Activated CD4-positive, alpha-beta T cell treated with anti-CD3 and anti-CD28 coated beads, Interleukin-2, amount 10 ng/mL, durations not matched to agents 24 days and 14 days (primary cell): ENCODE data around the gene GRIK2. TPM values are rescaled to one million over a fixed set of nuclear protein-coding genes. Genes with fewer than 3 reads are reported as not detected.

Experiments used
- DNase-seq: peaks from one replicate; pipeline ENCODE4 v3.0.0; 2022
- H3K27ac Mint-ChIP-seq: one replicate; pipeline ENCODE4 v1.8.0; 2022; ENCODE audit warnings: mild to moderate bottlenecking, mixed read lengths
- H3K27me3 Mint-ChIP-seq: one replicate; pipeline ENCODE4 v1.8.0; 2022; ENCODE audit warnings: mixed read lengths
- H3K36me3 Mint-ChIP-seq: one replicate; pipeline ENCODE4 v1.8.0; 2022; ENCODE audit warnings: low read depth, mild to moderate bottlenecking, mixed read lengths
- H3K4me1 Mint-ChIP-seq: one replicate; pipeline ENCODE4 v1.8.0; 2021; ENCODE audit warnings: mixed read lengths
- H3K4me3 Mint-ChIP-seq: one replicate; pipeline ENCODE4 v1.8.0; 2022; ENCODE audit warnings: mild to moderate bottlenecking, moderate library complexity, mixed read lengths
- H3K9me3 Mint-ChIP-seq: one replicate; pipeline ENCODE4 v1.8.0; 2021; ENCODE audit warnings: mixed read lengths
- intact Hi-C: fragments of 100-400 bp; cut with micrococcal nuclease; formaldehyde crosslinking; loops from one replicate; pipeline ENCODE4 v1.15.1; 2023
- total RNA-seq: library from RNA; stranded (reverse); gene quantifications from 2 replicates; pipeline ENCODE4 v1.2.3, GENCODE V29; 2022

The GRIK2 gene
- total RNA-seq, 1 donor from 2014 or later, result not detected

DNA sequence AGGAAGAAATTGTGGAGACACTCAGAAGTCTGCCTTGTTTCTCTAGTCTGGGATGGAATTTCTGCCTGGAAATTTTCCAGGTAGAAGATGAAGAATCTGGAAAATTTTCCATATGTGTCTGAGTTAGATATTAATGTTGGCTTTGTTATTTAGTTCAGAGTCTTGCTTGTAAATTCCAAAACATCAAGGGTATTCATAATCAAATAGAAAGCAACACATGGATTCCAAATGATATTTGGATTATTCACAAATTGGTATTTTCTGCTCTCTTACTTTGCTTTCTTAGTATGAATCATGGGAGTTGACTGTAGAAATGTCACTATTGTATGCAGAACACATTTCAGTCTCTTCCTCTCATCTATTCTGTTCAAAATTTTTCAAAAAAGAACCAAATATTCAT lies 116.0 kb downstream of the GRIK2 start:
- Mint-ChIP-seq H3K27ac (no peak overlapping the region), H3K9me3 (no peaks in the 10 kb centered on the region), H3K4me3 (no peak overlapping the region), H3K4me1 (no peaks in the 10 kb centered on the region), H3K36me3 (no peaks in the 10 kb centered on the region), H3K27me3 (no peaks in the 10 kb centered on the region)
- DNase-seq, result no peak
- intact Hi-C loops, result no loop called here

DNA sequence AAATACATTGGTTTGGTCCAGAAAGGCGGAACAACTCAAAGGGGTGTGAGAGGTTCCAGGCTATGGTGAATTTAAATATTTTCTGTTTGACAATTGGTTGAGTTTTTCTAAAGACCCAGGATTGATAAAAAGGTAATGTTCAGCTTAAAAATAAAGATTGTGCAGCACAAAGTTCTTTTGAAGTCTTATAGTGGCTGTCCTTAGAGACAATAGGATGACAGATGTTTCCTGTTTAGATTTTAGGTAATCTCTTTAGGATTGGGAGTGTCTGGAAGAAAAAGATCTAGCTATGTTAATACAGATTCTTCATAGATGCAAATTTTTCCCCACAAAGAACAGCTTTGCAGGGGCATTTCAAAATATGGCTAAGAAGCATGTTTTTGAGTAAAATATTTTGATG lies 119.7 kb downstream of the GRIK2 start:
- no peak for DNase-seq
- intact Hi-C loops, result no loop called here
- no peaks in the 10 kb centered on the region for H3K9me3 Mint-ChIP-seq
- H3K27me3 Mint-ChIP-seq, result no peaks in the 10 kb centered on the region
- no peaks in the 10 kb centered on the region for H3K4me1 Mint-ChIP-seq
- no peaks in the 10 kb centered on the region for H3K36me3 Mint-ChIP-seq
- no peak overlapping the region for H3K27ac Mint-ChIP-seq
- H3K4me3 Mint-ChIP-seq, result no peak overlapping the region

DNA sequence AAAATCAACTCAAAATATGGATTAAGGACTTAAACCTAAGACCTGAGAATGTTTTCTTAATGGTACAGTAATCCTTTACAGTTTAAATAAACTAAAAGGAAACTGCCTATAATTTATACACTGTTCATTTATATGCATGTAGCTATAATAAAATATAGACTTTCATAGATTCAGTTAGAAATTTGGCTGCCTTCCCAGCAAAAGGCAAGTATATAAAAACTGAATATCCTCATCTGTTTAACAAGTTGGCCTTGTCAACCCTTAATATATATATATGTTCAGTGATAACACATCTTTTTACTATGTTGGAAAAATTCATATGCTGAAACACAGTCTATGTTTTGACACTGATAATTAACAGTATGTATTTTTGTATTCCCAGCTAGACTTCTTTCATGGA lies 123.1 kb downstream of the GRIK2 start:
- Mint-ChIP-seq H3K36me3 (no peaks in the 10 kb centered on the region), H3K27ac (no peak overlapping the region), H3K4me3 (no peak overlapping the region), H3K9me3 (no peaks in the 10 kb centered on the region), H3K27me3 (no peaks in the 10 kb centered on the region), H3K4me1 (no peaks in the 10 kb centered on the region)
- intact Hi-C loops, result no loop called here
- DNase-seq, result no peak

DNA sequence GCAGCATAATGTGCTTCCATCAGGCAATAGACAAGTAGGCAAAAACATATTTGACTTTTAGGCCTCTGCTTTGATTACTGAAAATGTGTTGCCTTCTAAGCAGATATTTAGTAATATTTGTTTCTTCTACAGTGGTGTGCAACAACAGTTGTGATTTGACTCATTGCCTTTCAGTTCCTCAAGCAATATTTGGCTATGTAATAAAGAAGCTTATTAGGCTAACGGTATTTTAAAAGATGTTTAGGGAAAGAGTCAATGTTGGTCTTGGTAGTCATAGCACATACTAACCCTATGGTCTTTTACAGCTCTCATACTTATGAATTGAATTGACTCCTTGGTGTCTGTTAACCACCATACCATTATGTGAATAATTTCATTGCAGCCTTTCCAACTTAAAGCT lies 124.1 kb downstream of the GRIK2 start:
- Mint-ChIP-seq H3K9me3 (no peaks in the 10 kb centered on the region), H3K4me3 (no peak overlapping the region), H3K4me1 (no peaks in the 10 kb centered on the region), H3K36me3 (no peaks in the 10 kb centered on the region), H3K27me3 (no peaks in the 10 kb centered on the region), H3K27ac (no peak overlapping the region)
- no peak for DNase-seq
- intact Hi-C loops, result no loop called here

DNA sequence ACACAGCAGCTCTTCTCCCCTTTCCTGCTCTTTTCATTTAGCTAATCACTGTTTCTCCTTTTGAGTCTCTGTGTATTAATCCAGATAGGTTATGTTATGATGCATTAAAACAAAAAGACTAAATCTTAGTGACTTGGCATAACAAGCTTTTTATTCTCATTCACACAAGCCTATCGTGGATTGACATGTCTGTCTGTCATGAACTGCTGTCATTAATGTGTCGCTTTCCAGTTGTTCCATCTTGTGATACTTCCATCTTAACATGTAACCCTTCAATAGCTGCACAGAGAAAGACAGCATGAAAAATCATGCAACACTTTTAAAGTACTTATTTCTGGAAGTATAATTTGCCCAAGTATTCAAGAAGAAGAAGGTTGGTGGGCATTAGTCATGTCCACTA lies 128.7 kb downstream of the GRIK2 start:
- intact Hi-C loops, result no loop called here
- Mint-ChIP-seq H3K4me1 (no peaks in the 10 kb centered on the region), H3K4me3 (no peak overlapping the region), H3K27ac (no peak overlapping the region), H3K36me3 (no peaks in the 10 kb centered on the region), H3K27me3 (no peaks in the 10 kb centered on the region), H3K9me3 (no peaks in the 10 kb centered on the region)
- DNase-seq, result no peak

DNA sequence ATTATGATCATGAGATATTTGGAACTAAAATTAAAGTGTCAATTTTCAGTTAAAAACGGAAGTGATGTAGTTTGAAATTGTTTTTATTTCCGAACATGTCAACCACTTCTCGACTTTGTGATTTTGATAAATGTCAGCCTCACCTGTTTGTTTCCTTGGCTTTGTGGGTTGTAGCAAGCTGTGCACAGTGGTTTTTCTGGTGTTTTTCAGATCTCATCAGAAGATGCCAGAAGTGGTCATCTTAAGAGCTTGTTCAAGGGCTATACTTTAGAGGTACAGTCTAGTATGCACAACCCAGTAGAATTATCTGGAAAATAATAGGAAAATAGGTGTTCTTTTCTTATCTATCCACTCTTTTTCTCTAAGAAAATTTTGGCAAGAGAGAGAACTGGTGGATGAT lies 134.0 kb downstream of the GRIK2 start:
- no peaks in the 10 kb centered on the region for H3K36me3 Mint-ChIP-seq
- intact Hi-C loops, result no loop called here
- H3K27me3 Mint-ChIP-seq, result no peaks in the 10 kb centered on the region
- DNase-seq, result no peak
- H3K27ac Mint-ChIP-seq, result no peak overlapping the region
- no peak overlapping the region for H3K4me3 Mint-ChIP-seq
- no peaks in the 10 kb centered on the region for H3K4me1 Mint-ChIP-seq
- H3K9me3 Mint-ChIP-seq, result no peaks in the 10 kb centered on the region

DNA sequence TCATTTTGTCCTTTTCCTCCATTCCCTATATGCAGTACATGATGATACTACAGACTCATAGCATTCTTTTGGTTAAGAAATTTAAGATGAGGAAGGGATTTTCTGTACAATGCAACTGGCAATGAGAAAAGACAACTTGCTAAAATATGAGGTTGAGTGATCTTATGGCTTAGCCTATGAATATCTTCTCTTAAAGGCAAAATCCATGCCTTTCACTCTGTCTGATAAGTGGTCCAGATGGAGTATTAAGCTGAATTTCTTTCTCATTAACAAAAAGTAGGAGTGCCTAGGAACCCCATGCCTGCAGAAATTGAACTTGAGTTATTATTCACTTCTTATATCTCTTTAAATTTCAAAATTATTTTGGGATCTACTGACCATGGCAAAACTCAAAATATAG lies 135.3 kb downstream of the GRIK2 start:
- DNase-seq, result no peak
- intact Hi-C loops, result no loop called here
- Mint-ChIP-seq H3K4me1 (no peaks in the 10 kb centered on the region), H3K27me3 (no peaks in the 10 kb centered on the region), H3K4me3 (no peak overlapping the region), H3K27ac (no peak overlapping the region), H3K36me3 (no peaks in the 10 kb centered on the region), H3K9me3 (no peaks in the 10 kb centered on the region)

DNA sequence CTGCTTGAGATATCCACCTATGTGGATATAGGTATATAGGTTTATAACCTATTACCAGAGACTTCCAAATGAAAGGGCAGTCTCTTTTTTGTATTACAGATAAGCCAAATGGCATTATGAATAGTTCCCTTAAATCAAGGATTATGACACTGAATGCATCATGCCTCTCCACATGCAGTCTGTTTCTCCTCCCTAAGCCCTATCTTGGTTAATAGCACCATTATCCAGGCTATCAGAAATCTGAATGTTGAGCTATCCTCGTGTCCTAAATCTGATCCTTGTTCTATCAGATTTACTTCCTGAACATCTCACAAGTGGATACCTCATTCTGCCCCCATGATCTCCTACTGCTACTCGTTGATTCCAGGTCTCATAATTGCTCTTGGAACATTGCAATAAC lies 138.0 kb downstream of the GRIK2 start:
- DNase-seq, result no peak
- no peak overlapping the region for H3K27ac Mint-ChIP-seq
- H3K4me3 Mint-ChIP-seq, result no peak overlapping the region
- no peaks in the 10 kb centered on the region for H3K27me3 Mint-ChIP-seq
- intact Hi-C loops, result no loop called here
- H3K36me3 Mint-ChIP-seq, result no peaks in the 10 kb centered on the region
- no peaks in the 10 kb centered on the region for H3K4me1 Mint-ChIP-seq
- H3K9me3 Mint-ChIP-seq, result no peaks in the 10 kb centered on the region

DNA sequence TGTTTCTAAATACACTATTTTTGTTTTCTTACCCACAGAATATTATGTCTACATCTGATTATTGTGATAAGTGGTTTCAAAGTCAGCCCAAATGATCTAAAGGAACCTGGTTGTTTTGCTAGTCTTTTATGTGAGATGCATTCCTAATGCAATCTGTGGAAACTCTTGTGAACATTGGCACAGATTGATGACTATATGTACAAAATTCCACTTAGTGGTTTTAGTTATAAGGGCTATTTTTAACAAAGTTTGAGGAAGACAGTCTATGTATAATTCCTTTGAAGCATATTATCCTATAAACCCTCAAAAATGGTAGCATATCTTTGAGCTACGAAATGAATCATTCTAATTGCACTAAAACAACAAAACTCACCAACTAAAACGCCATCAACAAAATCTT lies 140.9 kb downstream of the GRIK2 start:
- no peaks in the 10 kb centered on the region for H3K4me1 Mint-ChIP-seq
- no peak overlapping the region for H3K4me3 Mint-ChIP-seq
- DNase-seq, result no peak
- no peak overlapping the region for H3K27ac Mint-ChIP-seq
- intact Hi-C loops, result no loop called here
- H3K36me3 Mint-ChIP-seq, result no peaks in the 10 kb centered on the region
- H3K27me3 Mint-ChIP-seq, result no peaks in the 10 kb centered on the region
- H3K9me3 Mint-ChIP-seq, result no peaks in the 10 kb centered on the region

DNA sequence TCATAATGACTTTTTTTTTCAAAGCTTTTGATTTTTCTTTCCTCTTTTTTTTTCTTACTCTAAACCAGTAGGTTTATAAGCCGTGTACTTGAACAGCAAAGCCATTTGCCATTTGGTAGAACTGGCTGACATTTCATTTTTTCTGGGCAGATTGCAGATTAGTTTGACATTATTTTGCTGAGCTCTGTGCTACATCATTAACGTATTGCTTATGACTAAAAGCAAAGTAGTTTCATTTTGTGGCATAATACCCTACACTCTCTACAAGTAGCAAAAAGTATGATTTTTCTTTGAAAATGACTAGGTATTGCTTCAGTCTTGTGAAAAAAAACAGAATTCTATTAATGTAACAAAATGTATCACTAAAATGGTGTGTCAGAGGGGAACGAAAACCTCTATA lies 141.3 kb downstream of the GRIK2 start:
- H3K4me3 Mint-ChIP-seq, result no peak overlapping the region
- no peaks in the 10 kb centered on the region for H3K4me1 Mint-ChIP-seq
- intact Hi-C loops, result no loop called here
- no peaks in the 10 kb centered on the region for H3K27me3 Mint-ChIP-seq
- no peak overlapping the region for H3K27ac Mint-ChIP-seq
- no peaks in the 10 kb centered on the region for H3K9me3 Mint-ChIP-seq
- no peaks in the 10 kb centered on the region for H3K36me3 Mint-ChIP-seq
- no peak for DNase-seq

DNA sequence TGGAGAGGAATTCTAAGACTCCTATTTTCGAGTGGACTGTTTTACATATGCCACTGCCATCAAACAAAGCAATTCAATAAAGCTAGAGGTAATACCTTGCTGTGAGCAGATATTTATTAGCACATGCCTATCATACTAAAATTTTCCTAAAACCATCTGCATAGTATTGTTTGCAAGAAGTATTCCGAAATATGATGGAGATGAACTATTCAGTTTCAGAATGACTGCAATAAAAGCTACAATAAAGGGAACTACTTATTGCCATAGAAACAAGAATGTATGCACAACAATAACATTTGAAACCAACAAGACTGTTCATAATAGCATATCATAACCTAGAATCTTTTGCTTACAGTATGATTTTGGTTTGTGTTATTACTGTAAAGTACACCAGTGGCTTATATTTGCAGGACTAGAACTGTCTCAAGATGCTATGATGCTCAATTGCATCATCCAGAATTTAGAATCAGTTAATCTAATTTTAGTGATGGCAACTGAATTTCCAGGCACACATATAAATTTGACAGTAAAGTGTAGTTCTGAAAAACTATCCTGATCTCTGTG lies 144.3 kb downstream of the GRIK2 start:
- intact Hi-C loops, result no loop called here
- H3K27ac Mint-ChIP-seq, result no peak overlapping the region
- no peak for DNase-seq
- H3K36me3 Mint-ChIP-seq, result no peaks in the 10 kb centered on the region
- H3K27me3 Mint-ChIP-seq, result no peaks in the 10 kb centered on the region
- H3K4me3 Mint-ChIP-seq, result no peak overlapping the region
- no peaks in the 10 kb centered on the region for H3K4me1 Mint-ChIP-seq
- H3K9me3 Mint-ChIP-seq, result no peaks in the 10 kb centered on the region

DNA sequence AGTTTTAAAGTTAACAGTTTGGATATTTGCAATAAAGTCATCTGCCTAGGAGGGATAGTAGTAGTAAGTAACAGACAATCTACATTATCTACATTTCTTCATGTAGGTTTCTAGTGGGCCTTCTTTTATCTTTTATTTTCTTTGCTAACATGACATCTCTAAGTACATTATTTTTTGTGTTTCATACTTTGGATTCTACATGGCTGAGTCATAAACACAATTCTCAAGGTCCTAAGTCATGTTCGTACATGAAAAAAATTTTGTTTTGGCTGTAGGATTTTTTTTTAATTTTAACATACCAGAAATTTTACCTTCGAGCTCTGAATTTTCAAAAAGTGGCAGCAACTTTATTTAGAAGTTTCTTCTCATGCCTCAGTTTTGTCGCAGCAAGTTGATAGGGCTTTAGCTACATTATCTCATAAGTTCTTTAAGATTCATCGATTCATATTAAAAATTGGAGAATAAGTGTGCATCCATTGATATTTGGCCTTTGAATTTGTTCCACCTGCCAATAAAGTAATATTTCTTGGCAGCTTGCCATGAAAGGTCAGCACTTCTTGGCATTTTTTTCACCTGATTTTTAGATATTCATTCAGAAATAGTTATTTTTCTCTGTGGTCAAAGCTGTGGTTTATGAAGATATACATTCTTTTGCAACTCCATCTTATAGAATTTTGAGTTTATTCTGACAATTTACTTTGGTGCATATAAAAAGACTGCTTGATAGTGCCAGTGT lies 146.2 kb downstream of the GRIK2 start:
- Mint-ChIP-seq H3K27me3 (no peaks in the 10 kb centered on the region), H3K4me1 (no peaks in the 10 kb centered on the region), H3K36me3 (no peaks in the 10 kb centered on the region), H3K9me3 (no peaks in the 10 kb centered on the region), H3K4me3 (no peak overlapping the region), H3K27ac (no peak overlapping the region)
- DNase-seq, result no peak
- intact Hi-C loops, result no loop called here

DNA sequence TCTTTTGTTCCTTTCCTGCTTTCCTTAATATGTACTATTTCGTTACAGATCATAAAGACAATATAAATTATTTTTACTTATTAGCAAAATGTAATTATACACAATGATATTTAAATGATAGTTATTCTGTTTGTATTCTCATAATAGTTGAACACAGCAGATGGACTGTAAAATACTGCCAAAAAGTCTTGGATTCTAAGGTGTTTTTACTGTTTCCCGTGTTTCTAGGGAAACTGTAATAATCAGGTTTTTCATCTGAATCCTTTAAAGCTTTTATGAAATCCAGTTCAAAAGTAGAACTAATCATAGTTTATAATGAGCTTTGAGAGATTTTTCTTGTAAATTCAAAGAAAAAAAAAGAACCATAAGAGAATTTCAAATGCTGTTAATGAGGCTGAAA lies 148.4 kb downstream of the GRIK2 start:
- no peaks in the 10 kb centered on the region for H3K4me1 Mint-ChIP-seq
- H3K27ac Mint-ChIP-seq, result no peak overlapping the region
- DNase-seq, result no peak
- no peaks in the 10 kb centered on the region for H3K27me3 Mint-ChIP-seq
- H3K9me3 Mint-ChIP-seq, result no peaks in the 10 kb centered on the region
- intact Hi-C loops, result no loop called here
- no peak overlapping the region for H3K4me3 Mint-ChIP-seq
- no peaks in the 10 kb centered on the region for H3K36me3 Mint-ChIP-seq

DNA sequence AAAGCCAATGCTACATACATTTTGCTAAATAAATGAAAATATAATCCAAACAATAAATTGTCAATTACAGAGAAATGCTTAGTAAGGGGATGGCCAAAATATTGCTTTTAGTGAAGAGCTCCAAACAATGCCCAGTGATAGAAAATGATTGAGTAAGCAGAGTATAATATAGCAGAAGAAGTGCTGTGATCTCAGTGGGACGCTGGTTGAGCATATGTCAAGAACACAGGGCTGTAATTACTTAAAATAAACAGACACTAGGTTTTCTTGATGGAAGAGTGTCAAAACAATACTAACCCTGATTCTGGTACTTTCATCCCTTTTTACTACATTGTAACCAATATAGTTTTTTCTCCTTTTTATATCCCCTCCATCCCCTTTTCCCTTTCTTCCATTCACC lies 150.3 kb downstream of the GRIK2 start:
- no peaks in the 10 kb centered on the region for H3K36me3 Mint-ChIP-seq
- no peak for DNase-seq
- intact Hi-C loops, result no loop called here
- H3K4me1 Mint-ChIP-seq, result no peaks in the 10 kb centered on the region
- no peaks in the 10 kb centered on the region for H3K27me3 Mint-ChIP-seq
- H3K4me3 Mint-ChIP-seq, result no peak overlapping the region
- no peak overlapping the region for H3K27ac Mint-ChIP-seq
- H3K9me3 Mint-ChIP-seq, result no peaks in the 10 kb centered on the region

DNA sequence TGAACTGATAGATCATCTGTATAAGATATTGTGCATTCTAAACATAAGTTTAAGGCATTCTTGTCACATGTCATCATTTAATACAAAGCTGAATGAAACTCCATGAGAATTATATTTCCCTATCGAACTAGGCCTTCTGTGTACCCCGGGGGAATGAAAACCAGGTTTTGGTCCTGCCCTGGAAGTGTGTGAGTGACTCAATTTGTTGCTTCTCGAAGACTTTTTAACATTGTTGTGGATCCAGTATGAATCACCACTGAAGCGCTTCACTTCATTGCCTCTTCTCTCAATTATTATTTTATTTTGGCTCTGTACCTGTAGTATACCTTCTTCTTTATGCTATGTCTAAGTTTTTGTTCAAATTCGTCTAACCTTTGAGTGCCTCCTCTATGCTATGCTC lies 150.8 kb downstream of the GRIK2 start:
- Mint-ChIP-seq H3K9me3 (no peaks in the 10 kb centered on the region), H3K4me1 (no peaks in the 10 kb centered on the region), H3K27me3 (no peaks in the 10 kb centered on the region), H3K36me3 (no peaks in the 10 kb centered on the region), H3K4me3 (no peak overlapping the region), H3K27ac (no peak overlapping the region)
- no peak for DNase-seq
- intact Hi-C loops, result no loop called here
